Stimulated activated CD8-positive, alpha-beta memory T cell treated with anti-CD3 and anti-CD28 coated beads, Interleukin-15, amount 100 ng/mL, for 48 hours (primary cell): ENCODE measurements around the gene TSPOAP1.

Experiments used
- DNase-seq, 2 donors: peaks; one replicate each; pipeline ENCODE4 v3.0.0-alpha.2; 2020; ENCODE audit warnings: low read depth in 2 of 2

Gene TSPOAP1

GRCh38 chr17:58277107-58277801, 51.3 kb downstream of the TSPOAP1 start:
- no peak for DNase-seq

DNA sequence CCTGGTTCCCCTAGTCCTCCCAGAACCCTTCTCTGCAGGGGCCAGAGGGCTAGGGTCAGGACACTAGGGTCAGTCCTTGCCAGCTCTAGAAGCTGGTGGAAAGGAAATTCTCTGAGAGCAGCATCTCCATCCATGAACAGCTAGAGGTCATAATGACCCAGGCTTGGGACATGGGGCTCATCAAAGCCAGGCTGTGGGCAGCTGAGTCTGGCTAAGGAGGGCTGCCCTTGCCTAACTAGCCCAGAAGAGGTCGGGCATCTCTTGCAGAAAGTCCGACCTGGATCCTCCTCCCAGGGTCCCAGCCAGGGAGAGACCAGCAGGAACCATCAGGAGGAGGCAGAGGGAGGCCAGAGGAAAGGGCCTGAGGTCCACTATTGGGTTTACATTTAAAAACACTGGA, 52.2 kb downstream of the TSPOAP1 start:
- no peak for DNase-seq

DNA sequence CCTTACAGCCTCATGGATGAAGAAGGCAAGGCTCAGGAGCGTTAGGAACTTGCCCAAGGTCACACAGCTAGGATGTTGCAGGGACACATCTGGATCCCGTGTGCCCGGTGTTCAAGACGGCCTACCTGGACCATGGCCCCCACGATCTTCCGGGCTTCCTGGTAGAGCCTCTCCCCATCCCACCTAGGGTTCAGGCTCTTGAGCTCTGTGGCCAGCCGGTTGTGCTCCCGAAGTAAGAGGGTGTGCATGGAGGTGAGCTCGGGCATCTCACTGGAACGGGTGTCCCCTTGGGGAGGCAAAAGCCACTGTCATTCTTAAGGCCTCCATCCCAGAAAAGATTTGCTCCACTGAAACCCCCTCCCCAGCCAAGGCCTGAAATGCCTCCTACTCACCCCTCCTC, 53.2 kb downstream of the TSPOAP1 start:
- no peak for DNase-seq

- DNase-seq = no peak
Observed at GRCh38 chr17:58273453-58274104, 55.0 kb downstream of the TSPOAP1 start.

DNA sequence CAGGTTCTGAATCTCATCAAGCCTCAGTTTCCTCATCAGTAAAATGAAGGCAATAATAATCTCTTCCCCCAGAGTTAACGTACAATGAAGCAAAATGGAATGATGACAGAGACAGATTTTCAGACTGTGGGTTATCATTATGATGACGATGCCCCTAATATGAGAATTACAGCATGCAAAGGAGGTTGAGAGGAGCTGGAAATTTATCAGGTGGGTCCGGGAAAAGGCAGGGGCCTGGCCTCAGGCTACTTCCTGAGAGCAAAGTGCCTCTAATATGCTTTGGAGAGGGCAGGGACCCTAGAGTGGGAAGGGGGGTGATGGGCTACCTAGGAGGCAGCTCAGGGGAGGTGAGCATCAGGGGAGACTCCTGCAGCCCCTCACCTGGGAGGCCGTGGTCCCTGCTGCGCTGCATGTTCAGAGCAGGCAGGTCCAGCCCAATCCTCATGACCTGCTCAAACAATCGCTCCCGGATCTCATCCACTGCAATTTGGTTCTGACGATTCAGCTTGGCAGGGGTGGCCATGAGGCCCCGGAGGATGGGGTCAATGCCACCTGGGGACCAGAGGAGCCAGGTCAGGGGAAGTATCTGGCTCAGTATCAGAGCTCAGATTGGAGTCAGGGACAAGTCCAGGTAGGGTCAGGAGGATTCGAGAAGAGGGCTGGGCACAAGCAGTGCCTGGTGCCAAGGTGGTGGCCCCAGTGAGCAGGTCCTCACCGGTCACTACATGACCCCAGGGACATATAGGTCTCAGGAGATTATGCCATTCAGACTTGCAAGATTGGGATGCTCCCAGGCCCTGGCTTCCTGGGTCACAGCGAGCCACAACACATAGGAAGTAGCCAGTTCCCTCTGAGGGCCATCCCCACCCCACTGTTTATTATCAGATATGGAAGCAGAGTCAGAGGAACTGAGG, 56.0 kb downstream of the TSPOAP1 start:
- DNase-seq = no peak

DNA sequence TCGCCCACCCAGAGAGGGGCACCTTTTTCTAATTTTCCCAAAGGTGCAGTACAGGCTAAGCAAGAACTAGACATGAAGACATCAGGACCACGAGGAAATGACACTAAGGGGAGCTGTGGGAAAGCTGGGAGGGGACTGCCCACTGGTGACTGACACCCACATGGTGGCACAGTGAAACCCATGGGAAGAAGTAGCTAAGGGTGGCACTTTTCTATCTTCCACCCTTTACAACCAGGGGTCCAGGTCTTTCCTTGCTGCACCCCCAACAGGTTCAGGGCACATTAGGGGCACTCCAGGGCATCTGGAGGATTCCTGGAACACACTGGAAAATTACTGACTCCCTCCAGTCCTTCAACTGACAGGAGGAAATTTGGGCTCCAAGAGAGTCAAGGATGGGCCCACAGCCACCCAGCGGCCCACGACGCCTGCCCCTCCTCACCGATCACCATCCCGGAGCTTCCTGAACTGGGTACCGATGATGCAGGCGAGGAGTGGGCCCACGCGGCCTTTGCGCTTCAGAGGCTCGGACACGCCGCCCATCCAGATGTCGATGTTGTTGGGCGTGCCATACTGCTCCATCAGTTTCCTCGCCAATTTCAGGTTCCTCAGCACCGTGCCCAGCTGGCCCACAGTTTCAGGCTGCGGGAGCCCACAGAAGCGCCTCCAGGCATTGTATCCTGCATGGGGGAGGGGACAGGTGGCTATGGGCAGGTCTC, 57.2 kb downstream of the TSPOAP1 start:
- DNase-seq = no peak

GRCh38 chr17:58270476-58271215, 57.9 kb downstream of the TSPOAP1 start:
- no peak for DNase-seq

DNA sequence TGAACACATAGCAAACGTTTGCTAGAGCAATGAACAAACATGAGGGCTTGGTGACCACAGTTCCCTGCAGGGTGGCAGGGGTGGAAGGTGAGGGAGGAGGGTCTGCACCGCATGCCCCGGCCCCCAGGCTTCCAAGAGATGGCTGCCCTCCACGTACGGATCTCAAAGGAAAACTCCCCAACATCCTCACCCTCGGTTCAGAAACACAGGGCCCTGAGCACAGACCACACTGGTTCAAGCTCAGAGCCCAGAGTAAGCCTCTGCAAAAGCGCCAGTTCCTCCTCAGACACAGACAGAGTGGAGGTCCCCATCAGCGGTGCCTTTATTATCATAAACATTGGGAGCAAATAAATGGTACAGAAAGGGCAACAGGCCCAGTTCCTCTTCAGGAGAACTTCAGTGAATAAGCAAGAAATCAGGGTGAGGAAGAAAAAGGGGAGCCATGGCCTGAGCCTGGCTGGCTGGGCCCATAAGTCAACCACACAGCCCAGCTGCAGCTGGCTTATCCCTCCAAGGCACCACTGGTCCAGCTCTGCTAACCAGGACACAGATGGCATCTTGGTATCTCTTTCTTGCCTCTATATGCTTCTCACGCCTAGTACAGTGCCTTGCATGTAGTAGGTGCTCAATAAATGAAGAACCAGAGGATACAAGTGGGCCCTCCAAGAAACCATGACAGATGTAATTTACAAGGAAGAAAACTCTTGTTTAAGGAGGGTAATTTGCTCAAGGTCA, 58.9 kb downstream of the TSPOAP1 start:
- no peak for DNase-seq

DNA sequence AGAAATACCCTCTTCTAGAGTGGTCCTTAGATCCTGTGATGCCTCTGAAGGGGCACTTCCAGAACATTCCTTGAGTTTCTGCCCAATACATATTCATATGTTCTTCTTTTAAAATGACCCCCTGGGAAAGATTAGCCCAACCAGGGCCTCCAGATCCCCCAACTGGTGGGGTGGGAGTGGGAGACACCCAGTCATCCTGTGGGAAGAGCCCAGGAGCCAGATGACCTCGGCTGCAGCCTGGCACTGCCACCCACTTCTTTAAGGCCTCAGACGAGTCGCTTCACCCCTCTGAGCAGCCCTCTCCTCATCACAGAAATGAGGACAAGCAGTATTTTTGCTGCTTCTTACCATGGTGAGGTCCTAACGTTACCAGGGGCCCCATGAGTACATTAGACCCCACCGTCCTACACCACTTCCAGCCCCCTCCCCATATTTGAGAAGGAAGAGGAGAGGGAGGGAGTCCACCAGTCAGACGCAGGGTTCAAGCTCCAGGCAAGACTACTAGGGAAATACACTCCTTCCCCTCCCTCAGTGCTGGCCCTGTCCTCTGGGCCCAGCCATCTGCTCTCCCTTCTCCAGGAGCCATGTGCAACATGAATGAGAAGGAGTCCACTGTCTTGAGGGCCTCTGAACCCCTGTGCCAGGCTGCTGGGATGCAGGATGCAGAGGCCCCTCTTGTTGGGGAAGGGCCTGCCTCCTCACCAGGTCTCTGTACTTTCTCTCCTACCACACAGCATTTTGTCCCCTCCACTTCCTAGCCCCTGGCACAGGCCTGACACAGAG, 59.6 kb downstream of the TSPOAP1 start:
- DNase-seq = no peak

- DNase-seq = no peak
Observed at GRCh38 chr17:58268326-58268725, 60.3 kb downstream of the TSPOAP1 start.

- DNase-seq = no peak
Observed at GRCh38 chr17:58267347-58268324, 61.0 kb downstream of the TSPOAP1 start.

GRCh38 chr17:58265902-58266875, 62.4 kb downstream of the TSPOAP1 start:
- DNase-seq = no peak

DNA sequence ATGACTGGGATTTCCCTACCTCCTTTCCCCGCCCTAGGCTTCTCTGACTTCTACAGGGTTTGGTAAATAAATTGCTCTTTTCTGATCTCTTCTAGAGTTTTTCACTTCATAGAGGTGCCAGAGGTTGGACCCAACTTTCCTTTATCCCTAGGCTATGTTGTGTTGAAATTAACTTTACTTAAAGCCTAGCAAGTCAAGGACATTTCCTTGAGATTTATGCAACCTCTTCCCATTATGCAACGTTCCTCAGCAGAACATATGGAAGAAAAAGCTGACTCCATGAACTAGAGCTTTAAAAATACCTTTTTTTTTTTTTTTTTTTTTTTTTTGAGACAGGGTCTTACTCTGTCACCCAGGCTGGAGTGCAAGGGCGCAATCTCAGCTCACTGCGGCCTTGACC, 63.3 kb downstream of the TSPOAP1 start:
- no peak for DNase-seq

DNA sequence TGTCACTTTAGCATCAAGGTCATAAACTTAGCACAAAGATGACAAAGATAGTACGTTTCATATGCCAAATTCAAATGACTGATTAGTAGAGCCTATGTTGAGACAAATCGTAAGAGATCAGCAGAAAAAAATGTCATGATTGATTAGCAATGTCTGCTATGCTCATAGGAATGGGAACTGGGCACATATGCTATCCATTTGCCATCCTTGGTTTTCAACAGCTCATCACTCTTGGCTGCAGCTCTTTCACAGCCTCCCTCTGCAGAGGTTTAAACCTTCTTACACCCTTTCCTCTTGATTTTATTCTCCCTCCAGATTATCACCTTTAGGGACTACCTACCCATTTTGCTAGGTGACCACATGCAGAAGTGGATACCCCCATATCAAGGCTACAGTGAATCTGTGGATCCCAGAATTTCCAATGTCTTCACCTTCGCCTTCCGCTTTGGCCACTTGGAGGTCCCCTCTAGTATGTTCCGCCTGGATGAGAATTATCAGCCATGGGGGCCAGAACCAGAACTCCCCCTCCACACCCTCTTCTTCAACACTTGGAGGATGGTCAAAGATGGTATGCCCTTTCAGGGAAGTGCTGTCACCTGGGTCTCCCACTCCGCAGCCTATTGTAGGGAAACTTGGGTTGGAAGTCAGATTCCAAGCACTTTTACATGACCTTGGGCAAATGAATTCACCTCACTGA, 64.0 kb downstream of the TSPOAP1 start:
- DNase-seq = no peak

- no peak for DNase-seq
Observed at GRCh38 chr17:58263773-58264172, 64.8 kb downstream of the TSPOAP1 start.

DNA sequence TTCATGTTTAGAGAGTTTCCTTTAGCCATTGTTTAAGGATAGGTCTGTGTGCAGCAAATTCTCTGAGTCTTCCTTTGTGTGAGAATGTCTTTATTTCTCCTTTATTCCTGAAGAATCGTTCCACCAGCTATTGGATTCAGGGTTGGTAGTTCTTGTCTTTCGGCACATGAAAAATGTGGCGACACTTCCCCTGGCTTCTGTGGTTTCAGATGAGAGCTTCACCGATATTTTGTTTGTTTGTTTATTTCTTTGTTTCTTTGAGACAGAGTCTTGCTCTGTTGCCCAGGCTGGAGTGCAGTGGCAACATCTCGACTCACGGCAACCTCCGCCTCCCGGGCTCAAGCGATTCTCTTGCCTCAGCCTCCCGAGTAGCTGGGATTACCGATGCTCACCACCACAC, 66.4 kb downstream of the TSPOAP1 start:
- no peak for DNase-seq

DNA sequence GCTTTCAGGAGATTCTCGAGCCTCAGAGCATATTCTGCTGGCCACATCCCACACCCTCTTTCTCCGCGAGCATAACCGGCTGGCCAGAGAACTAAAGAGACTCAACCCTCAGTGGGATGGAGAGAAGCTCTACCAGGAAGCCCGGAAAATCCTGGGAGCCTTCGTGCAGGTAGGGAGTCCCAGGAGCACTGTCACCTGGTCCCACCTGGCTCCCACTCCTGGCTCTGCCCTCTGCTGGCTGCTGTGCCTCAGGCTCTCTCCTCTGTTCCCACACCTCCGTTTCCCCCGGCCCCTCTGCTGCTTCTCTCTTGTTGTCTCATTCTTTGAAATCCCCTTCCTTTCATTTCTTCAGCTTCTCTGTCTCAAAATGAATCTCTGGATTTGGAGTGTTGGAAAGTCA, 73.8 kb downstream of the TSPOAP1 start:
- DNase-seq = no peak
